Measurements from ENCODE around the gene STAB1.

- TF ChIP-seq, protein P1, sequence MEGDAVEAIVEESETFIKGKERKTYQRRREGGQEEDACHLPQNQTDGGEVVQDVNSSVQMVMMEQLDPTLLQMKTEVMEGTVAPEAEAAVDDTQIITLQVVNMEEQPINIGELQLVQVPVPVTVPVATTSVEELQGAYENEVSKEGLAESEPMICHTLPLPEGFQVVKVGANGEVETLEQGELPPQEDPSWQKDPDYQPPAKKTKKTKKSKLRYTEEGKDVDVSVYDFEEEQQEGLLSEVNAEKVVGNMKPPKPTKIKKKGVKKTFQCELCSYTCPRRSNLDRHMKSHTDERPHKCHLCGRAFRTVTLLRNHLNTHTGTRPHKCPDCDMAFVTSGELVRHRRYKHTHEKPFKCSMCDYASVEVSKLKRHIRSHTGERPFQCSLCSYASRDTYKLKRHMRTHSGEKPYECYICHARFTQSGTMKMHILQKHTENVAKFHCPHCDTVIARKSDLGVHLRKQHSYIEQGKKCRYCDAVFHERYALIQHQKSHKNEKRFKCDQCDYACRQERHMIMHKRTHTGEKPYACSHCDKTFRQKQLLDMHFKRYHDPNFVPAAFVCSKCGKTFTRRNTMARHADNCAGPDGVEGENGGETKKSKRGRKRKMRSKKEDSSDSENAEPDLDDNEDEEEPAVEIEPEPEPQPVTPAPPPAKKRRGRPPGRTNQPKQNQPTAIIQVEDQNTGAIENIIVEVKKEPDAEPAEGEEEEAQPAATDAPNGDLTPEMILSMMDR (IDR thresholded peaks at IDR 0.05), result no peak
- TF ChIP-seq POLR2A (IDR thresholded peaks at IDR 0.05) (no peak), EP300 (IDR thresholded peaks at IDR 0.05) (no peak), POLR2AphosphoS5 (IDR thresholded peaks at IDR 0.05) (no peak)
Measured at GRCh38 chr3:52521881-52522650, 26.9 kb downstream of the STAB1 start.
